ENCODE results near the gene TP53BP1.

The TP53BP1 gene

DNA sequence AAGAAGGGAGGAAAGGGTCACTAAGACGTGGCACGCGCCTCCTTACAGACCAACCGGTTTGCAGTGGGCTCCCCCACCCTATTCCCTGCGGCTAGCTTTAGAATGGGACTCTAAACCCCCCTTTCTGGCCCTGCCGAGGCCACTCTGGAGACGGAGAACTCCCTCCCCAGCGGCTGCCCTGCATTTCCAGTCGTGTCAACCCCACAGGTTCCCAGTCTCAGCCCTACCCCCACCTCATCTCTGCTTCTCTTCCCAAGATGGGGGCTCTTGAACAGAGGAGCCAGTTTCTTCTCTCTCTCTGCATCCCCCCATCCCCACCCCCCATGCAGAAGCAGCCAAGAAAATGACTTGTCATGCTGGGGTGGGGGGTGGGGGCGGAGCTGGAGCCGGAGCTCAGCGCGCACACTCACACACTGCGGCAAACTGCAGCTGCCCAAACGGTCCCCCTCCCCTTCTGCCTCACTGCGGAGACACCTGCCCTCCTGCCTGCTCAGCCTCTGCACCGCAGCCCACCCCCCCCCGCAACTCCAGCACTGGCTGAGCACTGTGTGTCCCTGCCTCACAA lies 25.3 kb upstream of the TP53BP1 start:
- peak in 52 of 56 donors; percentile 35 to 91 (median 77) for DNase-seq

DNA sequence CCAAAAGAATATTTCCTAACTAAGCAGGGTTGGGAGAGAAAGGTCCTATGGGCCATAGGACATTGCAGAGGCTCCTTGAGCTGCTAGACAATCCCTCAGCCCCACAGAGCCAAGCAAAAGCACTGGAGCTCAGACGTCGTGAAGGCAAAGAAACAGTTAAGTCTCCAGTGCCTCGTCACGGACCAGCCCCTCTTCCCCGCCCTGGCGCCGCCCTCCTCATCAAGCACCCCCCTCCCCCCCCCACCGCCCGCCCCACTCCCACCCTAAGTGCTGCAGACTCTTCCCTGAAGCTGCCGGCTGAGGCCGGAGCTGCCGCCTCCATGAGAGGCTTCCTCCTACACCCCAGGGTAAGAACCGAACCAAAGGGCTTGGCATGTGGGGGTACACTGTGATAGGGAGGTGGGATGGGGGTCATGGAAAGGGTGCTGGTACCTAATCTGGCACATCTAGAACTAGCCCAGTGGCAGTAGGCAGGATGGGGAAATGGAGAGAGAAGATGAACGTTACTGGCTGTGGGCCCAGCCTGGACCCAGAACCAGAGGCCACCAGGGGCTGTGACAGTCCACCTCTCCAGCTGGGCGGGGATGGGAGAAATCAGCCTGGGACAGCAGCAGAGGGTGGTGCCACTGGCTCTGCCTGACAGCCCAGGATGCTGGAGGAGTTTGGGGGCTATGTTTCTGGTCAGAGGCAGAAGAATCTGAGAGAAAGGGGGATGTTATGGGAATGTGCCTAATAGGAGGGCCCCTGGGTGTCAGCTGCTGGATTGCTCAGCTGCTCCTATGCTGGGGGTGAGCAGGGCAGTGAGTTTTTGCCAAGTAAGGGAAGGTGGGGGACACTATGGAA lies 24.6 kb upstream of the TP53BP1 start, which contains the start of gene MAP1A:
MAP1A (plus strand) TSS at position 255 of the 843 bp plus-strand sequence. CDS start 3,866 bp downstream, outside the sequence.
- DNase-seq = peak in 53 of 56 donors; percentile 24 to 87 (median 74)

DNA sequence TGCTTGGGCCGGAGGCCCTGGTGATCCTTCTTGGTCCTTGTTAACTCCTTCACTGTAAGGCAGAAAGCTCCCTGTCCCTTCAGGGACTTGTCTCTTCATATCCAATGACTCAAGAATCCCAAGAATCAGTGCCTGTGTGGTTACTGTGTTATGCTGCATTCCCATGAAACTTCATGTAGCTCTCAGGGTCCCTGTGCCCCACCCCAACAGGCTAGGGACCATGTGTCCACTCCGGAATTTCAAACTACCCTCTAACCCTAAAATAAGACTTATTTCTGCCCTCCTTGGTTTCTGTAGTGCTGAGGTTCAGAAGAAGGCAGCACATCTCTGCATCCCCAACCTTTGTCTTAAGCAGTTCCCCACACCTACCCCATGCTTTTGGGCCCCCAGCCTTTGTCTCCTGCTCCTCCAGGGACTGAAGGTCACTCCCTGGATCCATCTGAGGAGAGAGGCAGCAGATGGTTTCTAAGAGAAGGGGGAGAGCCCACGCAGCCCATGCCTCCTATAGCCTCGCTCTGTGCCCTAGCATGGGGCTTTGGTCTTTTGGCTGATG lies 23.9 kb upstream of the TP53BP1 start:
- peak in 1 of 56 donors; percentile 52 for DNase-seq

DNA sequence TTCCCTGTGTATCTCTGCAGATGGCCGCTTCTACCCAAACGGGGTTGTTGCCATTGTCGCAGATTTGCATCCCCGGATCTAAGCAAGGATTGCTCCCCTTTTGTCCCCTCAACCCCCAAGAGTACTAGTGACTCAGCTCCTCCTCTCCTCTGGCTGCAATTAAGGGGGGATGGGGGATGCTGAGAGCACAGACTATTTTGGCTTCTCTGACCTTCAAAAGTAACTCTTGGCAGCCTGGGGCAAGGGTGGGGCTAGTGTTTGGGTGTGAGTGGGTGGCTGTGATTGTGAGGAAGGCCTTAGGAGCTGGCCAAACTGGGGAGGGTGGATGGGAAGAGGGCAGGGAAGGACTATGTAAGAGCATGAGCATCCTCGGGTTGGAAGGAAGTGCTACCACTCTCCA lies 23.2 kb upstream of the TP53BP1 start:
- peak in 3 of 56 donors; percentile 24 to 53 (median 27) for DNase-seq

DNA sequence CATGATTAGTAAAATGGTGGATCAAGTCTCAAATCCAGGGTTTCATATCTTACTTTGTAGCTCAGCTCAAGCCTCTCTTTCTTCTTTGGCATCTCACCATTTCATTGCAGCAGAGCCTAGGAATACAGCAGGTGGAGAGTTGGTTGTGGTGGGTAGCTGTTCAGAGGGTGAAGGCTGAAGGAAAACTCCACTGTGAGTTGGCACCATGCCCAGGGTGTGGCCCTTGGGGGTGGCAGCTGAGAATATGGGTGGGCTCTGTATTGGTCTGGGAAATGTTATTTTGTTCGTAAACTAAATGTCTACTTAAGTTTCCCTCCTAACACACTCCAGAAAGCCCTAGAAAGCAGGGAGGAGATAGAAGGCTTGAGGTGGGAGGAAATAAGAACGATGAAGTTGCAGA lies 22.8 kb upstream of the TP53BP1 start:
- DNase-seq = no peak

DNA sequence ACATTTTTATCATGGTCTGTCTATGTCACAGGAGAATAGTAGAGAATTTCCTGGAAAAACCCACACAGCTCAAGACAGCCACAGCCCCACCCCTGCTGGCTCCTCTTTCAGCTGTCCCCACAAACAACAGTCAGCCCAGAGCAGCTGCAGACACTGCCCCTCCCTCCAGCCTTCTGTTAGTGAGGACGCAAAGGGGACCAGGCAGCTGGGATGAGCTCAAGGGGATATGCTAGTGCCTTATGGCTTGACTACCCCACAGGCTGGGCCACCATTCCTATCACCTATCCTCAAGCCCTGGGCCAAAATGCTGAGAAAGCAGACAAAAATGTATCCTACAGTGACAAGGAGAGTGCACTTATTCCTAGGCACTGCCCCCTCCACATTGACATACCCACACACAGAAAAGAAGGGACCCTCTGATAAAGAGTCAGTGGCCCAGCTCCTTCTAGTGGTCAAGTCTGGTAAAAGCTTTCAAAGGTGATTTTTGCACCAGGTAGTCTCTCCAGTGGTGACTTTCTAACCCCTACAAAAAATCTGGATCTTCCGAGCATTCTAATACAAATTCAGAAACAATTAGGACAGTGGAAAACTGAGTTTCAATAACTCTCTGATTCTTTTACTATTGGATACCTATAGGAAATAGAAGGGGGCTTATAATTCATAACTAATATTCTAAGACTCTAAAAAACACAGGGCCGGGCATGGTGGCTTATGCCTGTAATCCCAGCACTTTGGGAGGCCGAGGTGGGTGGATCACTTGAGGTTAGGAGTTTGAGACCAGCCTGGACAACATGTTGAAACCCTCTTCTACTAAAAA lies 21.5 kb upstream of the TP53BP1 start:
- DNase-seq = peak in 50 of 56 donors; percentile 21 to 89 (median 64)

DNA sequence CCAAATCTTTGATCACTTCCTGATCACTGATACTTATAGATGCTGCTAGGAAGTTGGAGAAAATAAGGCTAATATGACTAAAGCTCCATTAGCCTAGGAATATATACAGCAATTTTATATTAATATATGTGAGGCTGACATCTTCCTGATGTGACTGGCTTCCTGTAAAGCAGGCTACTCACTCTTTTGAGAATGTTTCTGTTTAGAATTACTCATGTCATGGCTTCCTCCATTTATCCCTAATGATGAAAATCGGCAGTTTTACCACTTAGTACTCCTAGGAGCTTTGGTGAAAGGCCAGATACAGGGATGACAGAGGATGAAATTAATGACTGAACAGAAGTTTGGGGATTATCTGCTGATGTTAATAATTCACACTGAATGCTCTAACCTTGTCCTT lies 20.6 kb upstream of the TP53BP1 start:
- no peak for DNase-seq

DNA sequence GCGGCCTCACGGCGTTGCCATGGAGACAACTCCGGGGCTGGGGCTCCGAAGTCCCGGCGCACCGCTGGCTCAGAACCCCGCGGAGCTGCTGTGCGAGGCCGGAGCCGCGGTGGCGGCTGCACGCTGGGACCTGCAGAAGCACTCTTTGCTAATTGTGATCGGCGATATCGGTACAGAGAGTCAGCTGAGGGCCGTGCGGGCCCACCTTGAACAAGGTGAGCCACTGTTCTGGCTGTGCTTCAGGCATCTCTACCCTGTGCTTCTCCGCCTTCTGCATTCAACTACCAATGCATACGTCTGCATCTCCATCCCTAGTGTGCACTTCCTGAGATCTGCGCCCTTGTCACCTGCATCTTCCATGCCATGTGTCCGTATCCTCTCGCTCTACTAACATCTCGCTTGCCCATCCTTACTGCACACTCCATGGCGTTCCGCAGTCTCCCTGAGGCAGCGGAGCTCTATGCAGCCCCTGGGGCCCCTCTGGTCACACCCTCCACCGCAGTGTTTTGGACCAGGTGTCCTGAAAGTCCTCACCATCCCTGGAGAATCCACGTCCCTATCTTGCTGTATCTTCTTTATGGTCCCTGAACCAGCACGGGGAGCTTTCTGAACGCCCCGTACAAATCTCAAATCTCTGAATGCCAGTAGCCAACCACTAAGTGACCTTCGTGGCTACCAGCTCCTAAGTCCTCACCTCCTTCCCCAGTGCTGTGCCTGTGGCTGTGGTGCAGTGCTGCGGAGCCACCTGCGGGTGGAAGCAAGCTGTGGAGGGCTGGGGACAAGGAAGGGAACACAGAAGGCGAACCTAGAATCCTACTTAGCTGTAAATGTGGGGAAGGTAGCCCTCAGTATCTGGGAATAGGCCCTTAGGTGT lies 18.3 kb upstream of the TP53BP1 start:
- DNase-seq = peak in 19 of 56 donors; percentile 10 to 62 (median 41)

DNA sequence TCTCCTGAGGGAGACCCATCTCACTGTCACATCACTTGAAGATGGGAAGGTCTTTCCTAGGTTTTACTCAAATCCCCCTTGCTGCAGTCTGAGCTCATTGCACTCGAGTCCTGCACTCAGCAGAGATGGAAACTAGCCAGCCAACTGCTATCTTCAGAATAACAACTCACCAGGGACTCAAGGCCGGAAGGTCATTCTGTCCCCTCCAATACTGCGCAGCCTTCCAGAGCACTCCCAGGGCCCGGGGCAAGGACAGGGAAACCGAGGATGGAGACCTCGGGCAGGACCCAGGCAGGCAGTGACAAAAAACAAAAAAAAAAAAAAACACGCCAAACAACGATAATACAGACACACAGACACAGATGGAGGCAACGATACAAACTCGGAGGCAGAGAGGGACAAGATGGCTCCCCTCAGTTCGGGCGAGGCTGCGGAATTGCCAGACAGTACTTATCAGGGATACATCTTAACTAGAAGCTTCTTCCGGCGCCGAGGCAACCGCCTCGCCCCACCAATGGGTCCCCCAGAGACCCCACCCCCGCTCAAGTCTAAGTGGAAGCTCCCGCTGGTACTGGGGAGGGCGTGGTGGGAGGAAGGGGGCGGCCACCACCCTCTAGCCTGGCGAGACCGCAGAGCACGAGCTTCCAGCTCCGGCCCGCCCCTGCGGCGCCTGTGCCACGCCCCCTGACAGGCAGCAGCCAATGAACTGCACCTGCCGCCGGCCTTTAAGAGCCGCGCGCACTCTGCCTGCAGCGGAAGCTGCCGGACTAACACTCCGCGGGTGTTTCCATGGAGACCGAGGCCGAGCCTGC lies 17.4 kb upstream of the TP53BP1 start:
- DNase-seq = peak; percentile 65 to 99 (median 98)

DNA sequence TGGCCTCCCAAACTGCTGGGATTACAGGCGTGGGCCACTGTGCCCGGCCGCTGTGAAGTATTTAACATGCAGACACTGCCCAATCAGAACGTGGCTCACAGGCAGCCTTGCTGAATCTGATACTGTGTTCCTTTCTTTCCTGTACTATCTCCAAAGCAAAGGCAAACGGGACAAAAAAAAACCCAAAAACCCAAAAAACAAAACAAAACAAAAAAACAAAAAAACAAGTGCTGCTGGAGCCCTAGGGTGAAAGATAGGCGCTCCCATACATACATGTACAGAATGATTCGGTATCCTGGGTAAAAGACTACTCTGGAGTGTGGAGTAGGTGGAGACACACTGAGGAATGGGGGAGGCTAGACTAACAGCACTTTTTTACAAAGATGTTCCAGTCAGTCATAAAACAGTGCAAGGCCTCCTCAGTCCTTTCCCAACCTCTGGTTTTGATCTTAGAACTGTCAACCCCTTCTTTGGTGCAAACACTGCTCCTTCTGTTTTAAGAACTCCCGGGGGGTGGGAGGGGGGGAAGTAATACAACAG lies 16.8 kb upstream of the TP53BP1 start:
- DNase-seq = peak in 5 of 56 donors; percentile 10 to 69 (median 33)

DNA sequence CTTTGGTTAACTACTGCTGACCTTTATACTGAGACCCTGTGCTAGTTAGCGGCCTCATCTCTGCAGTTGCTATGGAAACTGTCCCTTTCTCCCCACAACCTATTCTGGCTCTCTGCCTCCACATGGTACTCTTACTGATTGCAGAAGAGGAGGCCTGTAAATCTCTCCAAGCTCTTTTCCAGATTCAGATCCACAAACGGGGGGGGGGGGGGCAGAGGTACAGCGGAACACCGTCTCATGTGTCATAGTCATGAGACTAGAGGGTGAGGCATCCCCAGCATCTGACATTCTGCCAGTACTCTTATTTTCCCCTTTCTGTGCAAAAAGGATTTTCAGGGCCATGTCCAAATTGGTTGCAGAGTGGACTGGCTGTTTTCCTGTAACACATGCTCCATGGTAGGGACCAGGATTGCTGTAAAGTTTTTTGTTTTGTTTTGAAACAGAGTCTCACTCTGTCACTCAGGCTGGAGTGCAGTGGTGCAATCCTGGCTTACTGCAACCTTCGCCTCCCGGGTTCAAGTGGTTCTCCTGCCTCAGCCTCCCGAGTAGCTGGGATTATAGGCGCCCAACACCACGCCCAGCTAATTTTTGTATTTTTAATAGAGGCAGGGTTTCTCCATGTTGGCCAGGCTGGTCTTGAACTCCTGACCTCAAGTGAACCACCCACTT lies 16.2 kb upstream of the TP53BP1 start:
- peak in 5 of 56 donors; percentile 7 to 38 (median 26) for DNase-seq

DNA sequence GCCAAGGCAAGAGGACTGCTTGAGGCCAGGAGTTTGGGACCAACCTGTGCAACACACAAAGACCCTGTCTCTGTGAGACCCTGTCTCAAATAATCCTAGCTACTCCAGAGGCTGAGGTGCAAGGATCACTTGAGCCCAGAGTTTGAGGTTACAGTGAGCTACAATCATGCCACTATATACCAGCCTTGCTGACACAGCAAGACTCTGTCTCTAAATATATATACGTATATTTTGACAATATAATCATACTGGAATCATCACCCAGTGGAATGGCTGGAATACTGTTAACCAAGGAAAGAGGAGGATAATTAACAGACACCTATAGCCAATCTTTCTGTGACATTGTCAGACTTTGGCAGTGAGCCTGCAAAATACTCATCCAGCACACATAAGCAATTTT lies 15.5 kb upstream of the TP53BP1 start:
- DNase-seq = no peak

DNA sequence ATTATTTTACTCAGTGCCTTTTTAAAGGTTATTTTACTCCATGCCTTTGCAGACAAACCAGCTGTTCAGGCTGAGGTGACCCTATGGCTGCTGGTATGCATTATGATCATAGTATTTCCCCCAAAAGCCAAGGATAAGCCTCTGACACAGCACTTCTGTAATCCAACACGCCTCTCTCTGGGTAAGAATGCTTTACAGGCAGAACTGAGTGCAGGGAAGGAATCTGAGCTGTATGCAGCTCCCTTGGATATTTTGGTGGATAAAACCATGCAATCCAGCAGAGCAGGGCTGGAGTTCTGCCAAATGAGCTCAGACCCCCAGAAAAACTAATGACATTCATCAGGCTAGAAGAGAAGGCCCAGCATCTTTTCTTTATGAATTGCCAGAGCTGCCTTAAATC lies 12.8 kb upstream of the TP53BP1 start:
- no peak for DNase-seq

DNA sequence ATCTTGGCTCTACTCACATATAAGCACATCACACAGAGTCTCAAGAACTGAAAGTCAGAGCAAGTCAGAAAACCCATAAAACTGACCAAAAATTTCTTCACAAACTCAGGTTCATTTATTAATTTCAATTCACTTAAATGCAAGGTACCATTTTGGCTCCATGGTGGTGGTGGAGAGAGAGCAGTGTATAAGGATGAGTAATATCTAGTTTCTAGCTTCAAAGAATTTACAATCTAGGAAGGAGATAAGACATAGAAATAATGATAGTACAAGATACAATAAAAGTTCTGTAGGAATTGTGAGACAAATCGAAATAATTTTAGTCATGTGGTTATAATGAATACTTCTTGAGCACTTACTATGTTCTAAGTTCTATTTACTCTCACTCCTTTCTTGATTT lies 6.7 kb upstream of the TP53BP1 start:
- no peak for DNase-seq

DNA sequence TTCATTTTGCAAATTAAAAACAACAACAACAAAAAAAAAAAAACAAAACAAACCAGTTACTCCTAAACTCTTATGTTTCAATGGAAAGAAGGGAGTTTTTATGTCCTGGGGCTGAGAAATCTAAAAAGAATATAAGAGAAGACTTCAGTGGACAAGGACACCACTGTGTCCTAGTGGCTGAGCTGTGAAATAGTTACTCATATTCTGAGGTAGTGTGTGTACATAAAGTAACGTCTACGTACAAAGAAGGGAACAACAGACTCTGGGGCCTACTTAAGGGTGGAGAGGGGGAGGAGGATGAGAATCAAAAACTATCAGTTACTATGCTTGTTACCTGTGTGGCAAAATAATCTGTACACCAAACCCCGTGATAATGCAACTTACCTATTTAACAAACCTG lies 6.0 kb upstream of the TP53BP1 start:
- no peak for DNase-seq

DNA sequence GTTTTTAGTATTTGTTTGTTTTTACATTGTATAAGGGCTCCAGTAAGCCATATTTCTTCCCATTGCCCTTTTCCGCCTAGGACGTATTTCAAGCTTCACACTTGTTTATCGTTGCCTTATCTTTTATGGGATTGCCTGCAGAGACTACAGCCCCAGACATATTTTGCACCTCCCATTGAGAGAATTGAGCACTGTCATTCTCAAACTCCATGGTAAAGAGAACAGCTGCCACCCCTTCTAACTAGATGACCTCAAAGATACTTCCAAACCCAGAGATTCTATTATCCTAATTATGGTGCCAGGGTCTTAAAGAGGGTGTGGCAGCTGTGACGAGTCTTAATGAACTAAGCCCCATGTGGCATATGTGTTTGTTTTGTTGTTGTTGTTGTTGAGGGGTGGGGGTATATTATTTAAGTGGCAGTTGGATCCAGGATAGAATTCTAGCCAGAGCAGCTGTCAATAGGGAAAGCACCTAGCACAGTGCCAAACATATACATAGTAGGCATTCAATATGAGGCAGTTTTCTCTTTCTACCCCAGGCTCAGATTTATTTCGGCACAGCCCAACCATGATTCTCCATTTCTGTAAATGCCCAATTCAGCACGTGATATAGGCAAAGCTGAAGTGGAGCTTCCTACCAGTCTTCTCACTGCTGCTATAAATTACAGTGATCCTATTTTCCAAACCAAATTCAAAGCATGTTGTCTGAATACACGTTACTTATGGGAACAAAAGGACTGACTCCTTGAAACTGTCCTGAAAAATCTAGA lies 932 bp upstream of the TP53BP1 start:
- DNase-seq = no peak

DNA sequence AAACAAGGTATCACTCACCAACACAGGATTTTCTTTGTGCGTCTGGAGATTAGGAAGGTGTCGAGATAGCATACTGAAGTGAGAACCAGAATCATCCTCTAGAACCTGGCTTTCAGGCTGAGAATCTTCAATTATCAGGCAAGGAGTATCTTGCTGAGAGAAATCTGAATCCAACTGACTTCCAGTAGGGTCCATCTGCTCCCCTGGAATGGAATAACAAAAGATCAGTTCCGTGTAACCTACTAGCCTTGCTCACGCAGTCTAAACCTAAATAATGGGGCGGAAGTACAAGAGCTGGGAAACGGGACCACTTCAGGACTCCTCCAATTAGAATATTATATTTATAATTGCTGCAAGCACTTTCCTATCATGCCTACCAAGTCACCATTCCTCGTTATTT lies 690 bp downstream of the TP53BP1 start:
- no peak for DNase-seq

DNA sequence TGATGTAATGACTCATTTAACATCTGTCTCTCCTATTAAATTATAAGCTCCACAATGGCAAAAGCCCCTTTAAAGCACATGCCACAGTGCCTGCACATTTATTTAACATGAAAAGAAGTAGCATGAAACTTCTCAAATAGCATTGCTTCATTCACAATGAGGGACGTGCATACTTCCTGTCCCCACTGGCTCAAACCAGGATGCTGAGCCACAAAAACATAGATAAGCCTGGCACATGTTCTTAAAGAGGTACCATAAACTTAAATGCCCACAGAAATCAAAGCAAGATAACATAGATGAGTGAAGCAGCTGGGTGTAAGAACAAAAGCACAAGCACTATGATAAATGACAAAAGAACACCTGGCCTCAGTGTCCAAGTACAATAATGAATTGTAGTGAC lies 3.8 kb downstream of the TP53BP1 start:
- no peak for DNase-seq

Measured in amygdala (tissue), 56 donors.